KBM-7 (cell line): Measurements from ENCODE around the gene ZKSCAN7.
"Not testable (repeated sequence)": the region's sequence is repeated elsewhere in the genome, so short reads cannot be mapped to it uniquely, and the experiment has no call there.

Source experiments
- DNase-seq: peaks from one replicate; pipeline ENCODE4 v3.0.0-alpha.2; 2015
- in situ Hi-C: fragments of 300-500 bp; cut with MboI; formaldehyde crosslinking; loops from 2 replicates; pipeline ENCODE4 v1.14.3; 2020; ENCODE audit warnings: low sequenced_read_pairs, low pct_unique_long_range_greater_than_20kb, mixed read lengths

ZKSCAN7 gene

DNA sequence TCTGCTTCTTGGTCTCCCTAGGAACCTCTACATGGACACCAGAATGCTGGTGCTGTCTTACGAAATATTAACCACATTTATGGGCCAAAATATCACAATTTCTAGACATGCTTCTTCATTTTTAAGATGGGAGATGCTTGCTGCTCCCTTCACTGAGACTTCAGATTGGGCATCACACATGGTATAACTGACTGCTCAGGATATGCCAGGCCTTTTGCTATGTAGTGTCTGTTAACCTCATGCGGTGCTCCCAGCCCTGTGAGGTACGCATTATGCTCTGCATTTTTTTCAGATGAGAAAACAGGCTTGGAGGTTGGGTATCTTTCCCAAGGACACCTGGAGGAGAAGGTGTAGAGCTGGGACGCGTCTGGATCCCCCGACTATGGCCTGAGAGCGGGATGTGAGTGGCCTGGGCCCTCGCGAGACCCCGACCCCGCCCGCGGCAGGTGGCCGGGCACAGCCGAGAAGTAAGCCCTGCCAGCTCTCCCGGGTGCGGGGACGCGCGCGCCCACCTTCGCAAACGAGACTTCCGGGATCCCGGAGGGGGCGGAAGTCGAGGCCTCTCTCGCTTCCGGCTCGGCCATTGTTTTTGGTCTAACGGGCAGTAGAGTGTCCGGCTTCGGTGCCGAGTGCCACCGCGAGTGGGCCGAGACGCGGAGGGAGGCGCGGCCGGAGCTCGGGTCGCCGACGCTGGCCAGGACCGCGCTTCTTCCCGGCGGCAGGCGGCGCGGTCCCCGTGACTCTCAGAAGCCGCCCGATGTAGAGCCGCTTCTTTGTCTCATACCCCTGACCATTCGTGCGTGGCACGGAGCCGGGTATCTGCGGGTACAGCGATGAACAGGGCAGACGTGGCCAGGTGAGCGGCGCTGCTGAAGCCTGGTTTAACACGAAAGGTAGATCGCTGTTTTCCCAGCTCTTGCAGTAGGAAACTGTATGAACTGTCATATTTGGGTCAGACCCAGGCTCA is at the start of gene ZKSCAN7:
Gene ZKSCAN7 (plus strand): TSS at position 568 of the 967 bp plus-strand sequence. CDS start 1,855 bp downstream, outside the sequence.
- DNase-seq: no peak
- in situ Hi-C loops: no loop called here

DNA sequence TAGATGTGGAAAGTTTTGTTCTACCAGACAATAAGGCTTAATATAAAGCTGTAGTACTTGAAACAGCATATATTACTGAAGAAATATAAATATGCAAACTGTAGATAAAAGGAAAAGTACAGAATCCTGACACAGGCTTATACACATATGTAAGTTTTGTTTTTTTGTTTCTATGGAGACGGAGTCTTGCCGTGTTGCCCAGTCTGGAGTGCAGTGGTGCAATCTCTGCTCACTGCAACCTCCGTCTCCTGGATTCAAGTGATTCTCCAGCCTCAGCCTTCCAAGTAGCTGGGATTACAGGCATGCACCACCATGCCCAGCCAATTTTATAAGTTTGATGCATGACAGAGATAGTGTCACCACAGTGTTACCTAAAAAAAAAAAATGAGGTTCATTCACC is 48.4 kb upstream of the ZKSCAN7 start:
- in situ Hi-C loops: no loop called here
- DNase-seq: no peak

- no peak for DNase-seq
- in situ Hi-C loops: no loop called here
These were observed 48.0 kb upstream of the ZKSCAN7 start for GRCh38 chr3:44506961-44507360.

DNA sequence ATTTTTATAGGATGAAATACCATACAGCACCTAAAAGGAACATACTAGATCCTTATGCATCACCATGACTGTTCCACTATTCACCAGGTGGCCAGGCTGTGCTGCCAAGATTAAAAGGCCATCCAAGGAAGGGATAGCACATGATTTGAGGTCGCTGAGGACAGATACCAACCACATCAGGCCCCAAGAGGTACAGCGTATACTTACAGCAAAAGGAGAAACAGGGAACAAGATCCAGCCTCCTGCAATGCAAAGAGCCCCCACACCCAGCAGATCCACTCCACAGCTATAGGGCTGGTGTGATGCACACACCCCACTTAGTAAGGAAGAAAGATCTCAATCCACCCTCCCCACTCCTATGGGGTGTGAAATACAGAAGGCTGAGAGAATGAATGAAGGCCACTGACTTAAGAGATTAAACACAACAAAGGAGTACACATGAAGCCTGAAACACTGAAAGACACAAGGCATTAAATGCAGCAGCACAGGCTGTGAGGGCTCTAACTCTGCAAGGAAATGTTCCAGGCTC is 45.5 kb upstream of the ZKSCAN7 start:
- in situ Hi-C loops: no loop called here
- peak; percentile 71 for DNase-seq

- in situ Hi-C loops: no loop called here
- peak; percentile 53 for DNase-seq
These were observed 45.0 kb upstream of the ZKSCAN7 start for GRCh38 chr3:44510000-44510368.

- DNase-seq: no peak
- in situ Hi-C loops: no loop called here
These were observed 43.8 kb upstream of the ZKSCAN7 start for GRCh38 chr3:44511238-44511566.

GRCh38 chr3:44513513-44513912 is 41.5 kb upstream of the ZKSCAN7 start:
- DNase-seq: no peak
- in situ Hi-C loops: no loop called here

DNA sequence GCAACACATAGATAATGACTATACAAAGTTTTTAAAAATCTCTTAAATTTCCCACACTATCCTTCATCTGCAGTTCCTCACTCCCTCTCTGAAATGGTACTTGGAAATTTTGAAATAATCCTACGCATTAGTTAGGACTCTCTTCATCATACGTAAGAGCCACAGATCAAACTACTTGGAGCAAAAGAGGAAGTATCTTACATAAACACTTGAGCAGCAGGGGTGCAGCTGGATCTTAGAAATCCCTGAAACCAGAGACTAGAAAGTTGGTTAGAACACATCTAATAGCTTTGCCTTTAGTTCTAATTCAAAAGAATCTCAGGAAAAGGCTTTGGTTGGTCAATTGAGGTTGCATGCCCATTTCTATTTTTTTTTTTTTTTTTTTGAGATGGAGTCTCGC is 38.8 kb upstream of the ZKSCAN7 start:
- in situ Hi-C loops: no loop called here
- DNase-seq: peak; percentile 75

DNA sequence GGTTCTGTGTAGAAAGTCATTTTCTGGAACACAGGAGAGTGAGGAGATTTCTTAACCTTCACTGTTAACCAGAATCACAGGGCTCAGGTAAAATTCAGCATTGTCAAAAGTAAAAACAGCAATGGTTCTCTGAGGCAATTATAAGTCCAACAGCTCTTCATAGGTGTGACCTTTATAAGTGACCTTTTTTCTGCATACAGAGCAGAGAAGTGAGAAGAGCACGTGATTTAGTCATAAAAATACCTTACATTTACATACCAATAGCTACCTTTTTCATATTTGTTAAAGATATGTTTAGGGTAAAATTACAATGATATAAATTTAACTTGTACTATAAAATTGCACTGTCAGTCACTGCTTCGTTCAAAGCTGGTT is 36.2 kb upstream of the ZKSCAN7 start:
- in situ Hi-C loops: no loop called here
- DNase-seq: no peak

GRCh38 chr3:44521721-44522120 is 33.3 kb upstream of the ZKSCAN7 start:
- in situ Hi-C loops: no loop called here
- DNase-seq: no peak

DNA sequence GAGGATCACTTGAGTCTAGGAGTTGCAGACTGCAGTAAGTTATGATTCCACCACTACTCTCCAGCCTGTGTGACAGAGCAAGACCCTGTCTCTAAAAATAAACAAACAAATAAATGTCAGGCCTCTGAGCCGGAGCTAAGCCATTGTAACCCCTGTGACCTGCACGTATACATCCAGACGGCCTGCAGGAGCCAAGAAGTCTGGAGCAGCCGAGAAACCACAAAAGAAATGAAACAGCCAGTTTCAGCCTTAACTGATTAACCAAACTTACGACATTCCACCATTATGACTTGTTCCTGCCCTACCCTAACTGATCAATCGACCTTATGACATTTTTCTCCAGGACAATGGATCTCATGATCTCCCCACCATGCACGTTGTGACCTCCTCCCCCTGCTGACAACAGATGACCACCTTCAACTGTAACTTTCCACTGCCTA is 32.5 kb upstream of the ZKSCAN7 start:
- in situ Hi-C loops: no loop called here

DNA sequence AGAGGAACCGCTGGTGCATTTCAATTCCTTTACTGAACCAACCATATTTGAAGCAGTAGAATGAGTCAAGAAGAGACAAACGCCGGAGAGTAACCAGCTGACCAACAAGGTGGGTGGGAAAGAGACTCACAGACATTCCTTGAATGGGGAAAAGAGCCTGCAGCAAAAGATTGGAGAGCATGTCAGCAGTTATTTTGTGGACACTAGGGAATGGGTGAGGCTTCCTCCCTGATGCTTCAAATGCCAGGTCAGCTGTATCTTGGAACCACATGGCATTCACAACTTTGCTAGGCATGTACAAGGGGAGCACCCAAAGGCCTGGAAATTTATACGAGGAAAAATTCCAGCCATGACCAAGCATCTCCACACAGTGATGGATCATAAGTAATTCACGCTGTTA is 29.9 kb upstream of the ZKSCAN7 start:
- in situ Hi-C loops: no loop called here
- DNase-seq: no peak

More for the DNA sequence above, 32.5 kb upstream of the ZKSCAN7 start:
- no peak for DNase-seq

DNA sequence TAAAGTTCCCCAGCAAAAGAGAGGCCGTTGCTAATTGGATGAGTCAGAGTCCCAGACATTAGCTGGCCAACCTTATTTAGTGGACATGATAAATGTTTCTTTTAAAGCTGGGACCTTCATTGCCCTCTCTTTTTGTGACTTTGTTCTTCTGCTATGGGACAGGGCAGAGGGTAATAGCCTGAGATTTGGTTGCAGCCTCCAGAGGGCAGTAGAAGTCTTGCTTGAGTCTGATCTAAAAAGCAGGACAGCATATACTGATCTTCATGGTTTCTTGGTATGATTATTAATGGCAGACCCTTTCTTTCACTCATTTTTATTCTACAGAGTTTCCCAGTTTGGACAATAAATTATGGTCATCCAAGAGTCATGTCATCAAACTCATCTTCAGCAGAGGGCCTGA is 25.1 kb upstream of the ZKSCAN7 start:
- in situ Hi-C loops: no loop called here
- DNase-seq: no peak

DNA sequence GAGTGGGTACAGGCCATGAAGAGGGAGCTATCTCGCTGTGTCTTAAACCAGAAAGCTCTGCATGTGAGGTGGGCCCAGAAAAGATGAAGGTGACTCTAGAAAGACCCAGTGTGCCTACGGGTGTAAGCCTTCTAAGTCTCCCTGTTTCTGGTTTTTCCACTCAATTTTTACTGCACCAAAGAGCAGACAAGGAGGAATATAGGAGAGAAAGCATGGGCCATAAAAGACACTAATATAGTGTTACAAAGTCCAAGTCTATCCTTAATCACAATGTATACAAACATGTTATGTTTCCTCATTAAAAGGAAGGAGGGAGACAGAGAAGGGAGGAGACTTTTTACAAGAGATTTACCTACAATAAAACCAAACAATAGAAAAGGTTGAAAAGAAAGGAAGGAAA is 24.1 kb upstream of the ZKSCAN7 start:
- in situ Hi-C loops: no loop called here
- no peak for DNase-seq

DNA sequence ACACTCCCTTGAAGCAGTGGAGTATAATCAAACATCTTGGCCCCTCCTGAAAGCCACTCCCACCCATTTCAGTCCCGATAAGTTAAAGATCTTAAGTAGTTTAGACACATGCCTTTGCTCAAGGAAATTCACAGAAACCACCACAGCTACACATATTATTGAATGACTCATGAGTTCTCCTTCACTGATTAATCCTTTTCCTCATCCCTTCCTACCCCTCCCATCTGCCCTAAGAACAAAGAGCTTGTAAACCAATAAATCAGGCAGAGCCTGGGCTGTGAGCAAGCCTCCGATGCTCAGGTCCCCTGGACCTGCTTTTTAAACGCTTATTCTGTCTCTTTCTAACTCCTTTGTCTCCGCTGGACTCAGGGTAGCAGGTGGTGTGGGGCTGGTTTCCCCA is 20.3 kb upstream of the ZKSCAN7 start:
- DNase-seq, in situ Hi-C loops: not testable (repeated sequence)

DNA sequence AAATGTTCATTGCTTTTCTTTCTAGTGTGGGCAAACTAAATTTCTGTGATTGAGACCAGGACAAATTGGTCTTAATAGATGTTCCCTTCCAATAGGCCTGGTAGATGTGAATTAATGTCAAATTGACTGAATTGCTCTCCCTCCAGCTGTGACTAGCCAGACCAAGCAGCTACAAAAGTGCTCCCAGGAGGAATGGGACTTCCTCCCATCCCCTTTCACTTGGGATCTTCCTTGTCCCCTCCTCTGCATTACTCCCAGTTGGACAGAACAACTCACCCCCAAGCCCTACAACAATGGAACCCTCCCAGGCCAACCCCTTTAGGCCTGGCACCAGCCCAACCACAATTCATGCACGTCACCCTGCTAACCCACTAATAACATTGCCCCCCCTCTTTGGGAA is 19.6 kb upstream of the ZKSCAN7 start:
- DNase-seq: no peak
- in situ Hi-C loops: no loop called here

DNA sequence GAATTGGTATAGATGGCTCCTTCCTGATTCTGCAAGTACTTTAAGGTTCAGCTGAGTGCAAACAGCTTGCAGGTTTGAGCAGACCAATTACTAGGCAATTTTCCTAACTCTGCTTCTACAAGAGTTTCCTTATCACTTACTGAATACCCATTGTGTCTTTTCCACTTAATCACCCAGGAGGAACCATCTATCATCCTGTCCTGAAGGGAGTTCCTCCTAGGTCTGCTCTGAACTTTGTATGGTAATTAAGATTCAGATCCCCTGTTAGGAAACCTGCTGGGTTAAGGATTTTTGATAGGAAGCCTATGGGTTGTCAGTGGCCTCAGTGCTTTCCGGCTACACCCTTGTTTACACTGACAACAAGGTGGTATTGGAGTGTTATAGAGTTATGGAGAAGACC is 10.2 kb upstream of the ZKSCAN7 start:
- in situ Hi-C loops, DNase-seq: not testable (repeated sequence)

DNA sequence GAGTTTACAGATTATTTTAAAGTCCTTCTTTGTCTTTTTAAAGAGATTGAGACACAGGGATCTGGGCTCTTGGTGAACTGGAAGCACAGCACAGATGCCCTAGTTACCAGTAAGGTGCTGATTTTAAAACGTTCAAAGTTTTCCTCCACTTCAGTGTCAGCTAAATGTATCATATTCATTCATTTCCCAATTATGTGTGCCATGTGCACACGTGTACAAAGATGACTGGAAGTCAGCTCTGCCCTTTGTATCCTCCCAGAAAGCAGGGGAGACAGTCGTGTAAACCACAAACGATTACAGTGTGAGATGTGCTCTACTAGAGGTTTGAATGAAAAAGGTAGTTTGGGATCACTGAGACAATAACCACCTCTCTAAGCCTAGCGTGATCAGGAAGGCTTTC is 730 bp downstream of the ZKSCAN7 start:
- in situ Hi-C loops: no loop called here
- no peak for DNase-seq

DNA sequence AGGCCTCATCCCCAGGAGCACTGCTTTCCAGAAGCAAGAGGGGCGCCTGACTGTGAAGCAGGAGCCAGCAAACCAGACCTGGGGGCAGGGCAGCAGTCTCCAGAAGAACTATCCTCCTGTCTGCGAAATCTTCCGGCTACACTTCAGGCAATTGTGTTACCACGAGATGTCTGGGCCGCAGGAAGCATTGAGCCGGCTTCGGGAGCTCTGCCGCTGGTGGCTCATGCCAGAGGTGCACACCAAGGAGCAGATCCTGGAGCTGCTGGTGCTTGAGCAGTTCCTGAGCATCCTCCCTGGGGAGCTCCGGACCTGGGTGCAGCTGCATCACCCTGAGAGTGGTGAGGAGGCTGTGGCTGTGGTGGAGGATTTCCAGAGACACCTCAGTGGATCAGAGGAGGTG is 2.1 kb downstream of the ZKSCAN7 start:
- in situ Hi-C loops: no loop called here
- DNase-seq: no peak

DNA sequence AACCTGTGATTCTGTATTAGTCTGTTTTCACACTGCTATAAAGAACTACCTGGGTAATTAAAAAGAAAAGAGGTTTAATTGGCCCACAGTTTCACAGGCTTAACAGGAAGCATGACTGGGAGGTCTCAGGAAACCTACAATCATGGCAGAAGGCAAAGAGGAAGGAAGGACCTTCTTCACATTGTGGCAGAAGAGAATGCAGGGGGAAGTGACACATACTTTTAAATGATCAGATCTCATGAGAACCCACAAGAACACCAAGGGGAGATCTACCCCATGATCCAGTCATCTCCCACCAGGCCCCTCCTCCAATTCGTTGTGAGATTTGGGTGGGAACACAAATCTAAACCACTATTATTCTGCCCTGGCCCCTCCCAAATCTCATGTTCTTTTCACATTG is 6.1 kb downstream of the ZKSCAN7 start:
- peak; percentile 32 for DNase-seq
- in situ Hi-C loops: no loop called here

DNA sequence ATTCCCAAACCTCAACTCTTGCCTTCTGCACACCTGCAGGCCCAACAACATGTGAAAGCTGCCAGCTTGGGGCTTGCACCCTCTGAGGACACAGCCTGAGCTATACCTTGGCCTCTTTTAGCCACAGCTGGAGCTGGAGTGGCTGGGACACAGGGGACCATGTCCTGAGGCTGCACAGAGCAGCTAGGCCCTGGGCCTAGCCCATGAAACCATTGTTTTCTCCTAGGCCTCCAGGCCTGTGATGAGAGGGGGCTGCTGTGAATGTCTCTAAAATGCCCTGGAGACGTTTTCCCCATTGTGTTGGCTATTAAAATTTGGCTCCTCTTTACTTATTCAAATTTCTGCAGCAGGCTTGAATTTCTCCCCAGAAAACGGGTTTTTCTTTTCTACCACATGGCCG is 7.2 kb downstream of the ZKSCAN7 start:
- no peak for DNase-seq
- in situ Hi-C loops: no loop called here
